ENCODE results near the gene CCT2. TPM values are rescaled to one million over a fixed set of nuclear protein-coding genes. Genes with fewer than 3 reads are reported as not detected.
A peak's percentile ranks its signal among the peaks of the same experiment; 100 is the strongest.

CCT2 gene
- total RNA-seq, 1 donor from 2014 or later = 262 TPM

GRCh38 chr12:69570000-69570516, 15.2 kb upstream of the CCT2 start:
- Histone ChIP-seq H3K79me2 (ENCODE audit: insufficient read depth, low read length) (peaks cover 8% of the 10 kb centered on the region), H2AFZ (ENCODE audit: low read depth, low read length) (no peak overlapping the region), H3K4me1 (ENCODE audit: insufficient read depth, low read length) (peaks cover 20% of the 10 kb centered on the region), H3K4me2 (ENCODE audit: low read length) (peak overlapping the region; percentile 67), H3K9me3 (ENCODE audit: insufficient read depth, low read depth, low read length) (no peaks in the 10 kb centered on the region), H3K4me3 (ENCODE audit: insufficient read depth, low read depth, low read length) (peak overlapping the region; percentile 30), H3K36me3 (ENCODE audit: insufficient read depth, low read length) (peaks cover 29% of the 10 kb centered on the region), H3K27ac (ENCODE audit: low read depth, low read length) (peak overlapping the region; percentile 85), H3K27me3 (ENCODE audit: insufficient read depth, low read length) (no peaks in the 10 kb centered on the region), H3K9ac (ENCODE audit: low read length) (peak overlapping the region; percentile 63), H4K20me1 (ENCODE audit: insufficient read depth, low read length) (no peaks in the 10 kb centered on the region)
- Mint-ChIP-seq H3K27me3 (ENCODE audit: low read depth, unreplicated experiment) (no peaks in the 10 kb centered on the region), H3K4me3 (ENCODE audit: unreplicated experiment) (no peak overlapping the region), H3K36me3 (ENCODE audit: low read depth, unreplicated experiment) (peaks cover 8% of the 10 kb centered on the region), H3K9me3 (ENCODE audit: unreplicated experiment) (no peaks in the 10 kb centered on the region), H3K4me1 (ENCODE audit: low read depth, unreplicated experiment) (peaks cover 17% of the 10 kb centered on the region), H3K27ac (ENCODE audit: unreplicated experiment) (peak overlapping the region; percentile 69)
- DNase-seq (ENCODE audit: low read depth) (peak; percentile 95), FAIRE-seq (peak; percentile 97)
- TF ChIP-seq EZH2 (IDR thresholded peaks at IDR 0.05; ENCODE audit: insufficient read depth, low read length) (no peak), CTCF (IDR thresholded peaks at IDR 0.05; ENCODE audit: insufficient read depth, low read depth, low read length) (no peak)

GRCh38 chr12:69570545-69571399, 14.5 kb upstream of the CCT2 start:
- Histone ChIP-seq H3K9me3 (ENCODE audit: insufficient read depth, low read depth, low read length) (no peaks in the 10 kb centered on the region), H3K36me3 (ENCODE audit: insufficient read depth, low read length) (peaks cover 30% of the 10 kb centered on the region), H2AFZ (ENCODE audit: low read depth, low read length) (no peak overlapping the region), H3K4me3 (ENCODE audit: insufficient read depth, low read depth, low read length) (peak overlapping the region; percentile 30), H3K27ac (ENCODE audit: low read depth, low read length) (peak overlapping the region; percentile 85), H3K27me3 (ENCODE audit: insufficient read depth, low read length) (no peaks in the 10 kb centered on the region), H3K9ac (ENCODE audit: low read length) (peak overlapping the region; percentile 63), H3K79me2 (ENCODE audit: insufficient read depth, low read length) (peaks cover 8% of the 10 kb centered on the region), H3K4me1 (ENCODE audit: insufficient read depth, low read length) (peaks cover 25% of the 10 kb centered on the region), H3K4me2 (ENCODE audit: low read length) (peak overlapping the region; percentile 67), H4K20me1 (ENCODE audit: insufficient read depth, low read length) (no peaks in the 10 kb centered on the region)
- no peak overlapping the region for H3K4me3 Mint-ChIP-seq (ENCODE audit: unreplicated experiment)
- H3K9me3 Mint-ChIP-seq (ENCODE audit: unreplicated experiment) = no peaks in the 10 kb centered on the region
- H3K27me3 Mint-ChIP-seq (ENCODE audit: low read depth, unreplicated experiment) = no peaks in the 10 kb centered on the region
- H3K27ac Mint-ChIP-seq (ENCODE audit: unreplicated experiment) = no peak overlapping the region
- DNase-seq (ENCODE audit: low read depth) (peak; percentile 55), FAIRE-seq (no peak)
- H3K36me3 Mint-ChIP-seq (ENCODE audit: low read depth, unreplicated experiment) = peaks cover 8% of the 10 kb centered on the region
- TF ChIP-seq CTCF (IDR thresholded peaks at IDR 0.05; ENCODE audit: insufficient read depth, low read depth, low read length) (peak; percentile 88), EZH2 (IDR thresholded peaks at IDR 0.05; ENCODE audit: insufficient read depth, low read length) (no peak)
- peaks cover 20% of the 10 kb centered on the region for H3K4me1 Mint-ChIP-seq (ENCODE audit: low read depth, unreplicated experiment)

Measured in astrocyte (in vitro differentiated cells and primary cell).